Spleen (tissue), 11 donors: ENCODE results near the gene DNAI2. TPM values are rescaled to one million over a fixed set of nuclear protein-coding genes. Genes with fewer than 3 reads are reported as not detected.

Source experiments
- DNase-seq: peaks from one replicate; pipeline ENCODE4 v3.0.0-alpha.2; 2020
- H3K27ac ChIP-seq, 8 donors: fragments of 200-600 bp; sonication (generic) in 7 of 8; 1 replicate in 4 of 8; 2 replicates in 4 of 8; pipeline versions ENCODE4 v1.5.0 to v1.8.0; 2016 to 2021; ENCODE audit warnings: inconsistent platforms in 4 of 8, mild to moderate bottlenecking in 4 of 8, moderate library complexity in 1 of 8
- H3K27me3 ChIP-seq, 7 donors: fragments of 200-600 bp; sonication (generic) in 6 of 7; replicated peaks in 1 of 7; 1 replicate in 4 of 7; 2 replicates in 3 of 7; pipeline versions ENCODE4 v1.5.0 to v1.8.0; 2016 to 2021; ENCODE audit warnings: inconsistent platforms in 3 of 7, mild to moderate bottlenecking in 1 of 7
- H3K36me3 ChIP-seq, 6 donors: fragments of 200-600 bp; sonication (generic) in 5 of 6; 1 replicate in 4 of 6; 2 replicates in 2 of 6; pipeline versions ENCODE4 v1.5.0 to v1.8.0; 2016 to 2021; ENCODE audit warnings: inconsistent platforms in 2 of 6
- H3K4me1 ChIP-seq, 6 donors: fragments of 200-600 bp; sonication (generic) in 5 of 6; 1 replicate in 3 of 6; 2 replicates in 3 of 6; pipeline versions ENCODE4 v1.5.0 to v1.8.0; 2016 to 2021; ENCODE audit warnings: inconsistent platforms in 3 of 6
- H3K4me3 ChIP-seq, 8 donors: fragments of 200-600 bp; sonication (generic) in 7 of 8; 1 replicate in 4 of 8; 2 replicates in 4 of 8; pipeline versions ENCODE4 v1.5.0 to v1.8.0; 2016 to 2021; ENCODE audit warnings: inconsistent platforms in 4 of 8, mild to moderate bottlenecking in 4 of 8, moderate library complexity in 2 of 8
- H3K9me3 ChIP-seq, 8 donors: fragments of 200-600 bp; sonication (generic) in 7 of 8; 1 replicate in 4 of 8; 2 replicates in 4 of 8; pipeline versions ENCODE4 v1.5.0 to v1.8.0; 2016 to 2021; ENCODE audit warnings: inconsistent platforms in 4 of 8
- CTCF ChIP-seq, 11 experiments: fragments of 200-600 bp in 7 of 11; fragments of 450-650 bp in 4 of 11; sonication (generic) in 4 of 11; IDR thresholded peaks in 8 of 11; conservative IDR thresholded peaks in 3 of 11; 1 replicate in 7 of 11; 2 replicates in 4 of 11; pipeline versions ENCODE4 v1.4.0 to v1.8.0; 2016 to 2021; ENCODE audit warnings: antibody characterized with exemption in 11 of 11, inconsistent platforms in 4 of 11, mild to moderate bottlenecking in 1 of 11
- POLR2A ChIP-seq, 3 donors: fragments of 450-650 bp; IDR thresholded peaks; one replicate each; pipeline ENCODE4 v1.5.1; 2017; ENCODE audit warnings: antibody characterized with exemption in 3 of 3, mild to moderate bottlenecking in 1 of 3
- POLR2AphosphoS5 ChIP-seq, 3 donors: sonication (generic); formaldehyde crosslinking; IDR thresholded peaks; one replicate each; pipeline ENCODE4 v1.5.1; 2017; ENCODE audit warnings: antibody characterized with exemption in 3 of 3
- WGBS, 5 donors: extraction: QIAGEN DNeasy Blood & Tissue Kit in 3 of 5; methylation state at CpG; one replicate each; pipeline versions ENCODE4 v1.1.5 to v1.1.7; 2013 to 2018; 5-methylcytosine and 5-hydroxymethylcytosine counted together
- intact Hi-C: fragments of 100-400 bp; cut with DNase I; formaldehyde crosslinking; loops from one replicate; pipeline ENCODE4 v1.15.0; 2023; ENCODE audit warnings: low total_unique reads
- polyA plus RNA-seq, 3 donors: library from polyadenylated mRNA; stranded (reverse); fragments of 200-250 nt; gene quantifications; one replicate each; pipeline ENCODE4 v1.2.1, GENCODE V29; 2013
- total RNA-seq, 7 donors: library from RNA; depleted of rRNA in 3 of 7; stranded (reverse); fragments of >200 nt in 3 of 7; fragmentation: NEBNext Ultra II Directional in 4 of 7; extraction: Animal tissue kit (Norgen Biotek cat#: 25700) in 4 of 7; gene quantifications; one replicate each; pipeline versions ENCODE4 v1.1.0 to v1.2.1, GENCODE V29; 2016 to 2021
- donor health status: healthy with polysubstance abuse.
- donor health status: DM: no; HTN: no; CAD: no; lungs with moderate emphysema.
- donor health status: DM: no; HTN: no; CAD: no.
- donor health status: Bipolar disorder and iron deficiency.
- donor health status: healthy.
- donor health status: DM: no; HTN: no; CAD: no.
- donor health status: DM: yes; HTN: yes; CAD: no.

DNAI2 gene
- total and polyA plus RNA-seq, 10 donors = 0.23 to 0.72 (median 0.35) TPM; not detected in 5

- WGBS, 5 donors = 81 to 88% (median 84%) methylated on average over 6 to 19 of the region's 19 CpGs
- intact Hi-C loops = no loop called here
- peaks cover 0 to 69% (median 25%) of the 10 kb centered on the region in 7 donors for H3K27me3 ChIP-seq
Observed at GRCh38 chr17:74349120-74349519, 75.1 kb downstream of the DNAI2 start.

GRCh38 chr17:74350486-74350885 lies 76.5 kb downstream of the DNAI2 start:
- 81 to 89% (median 85%) methylated on average over 12 to 20 of the region's 20 CpGs for WGBS, 5 donors
- peaks cover 0 to 73% (median 36%) of the 10 kb centered on the region in 7 donors for H3K27me3 ChIP-seq
- H3K9me3 ChIP-seq = no peaks in the 10 kb centered on the region
- peaks cover 0 to 13% (median 0%) of the 10 kb centered on the region in 6 donors for H3K36me3 ChIP-seq
- intact Hi-C loops = no loop called here
- no peak for TF ChIP-seq CTCF (IDR thresholded peaks at IDR 0.05 in 8 of 11, conservative IDR thresholded peaks at IDR 0.05 in 3 of 11)
- no peak for TF ChIP-seq POLR2A (IDR thresholded peaks at IDR 0.05)
- H3K27ac ChIP-seq = no peak overlapping the region
- DNase-seq = no peak
- peaks cover 0 to 46% (median 23%) of the 10 kb centered on the region in 6 donors for H3K4me1 ChIP-seq
- H3K4me3 ChIP-seq = no peak overlapping the region

More at GRCh38 chr17:74349120-74349519, 75.1 kb downstream of the DNAI2 start:
- Histone ChIP-seq H3K4me1 (peaks cover 0 to 47% (median 20%) of the 10 kb centered on the region in 6 donors), H3K27ac (no peak overlapping the region), H3K9me3 (no peaks in the 10 kb centered on the region), H3K36me3 (peaks cover 0 to 13% (median 0%) of the 10 kb centered on the region in 6 donors), H3K4me3 (no peak overlapping the region)
- DNase-seq = no peak
- no peak for TF ChIP-seq CTCF (IDR thresholded peaks at IDR 0.05 in 8 of 11, conservative IDR thresholded peaks at IDR 0.05 in 3 of 11)
- TF ChIP-seq POLR2A (IDR thresholded peaks at IDR 0.05) = no peak
- no peak for TF ChIP-seq POLR2AphosphoS5 (IDR thresholded peaks at IDR 0.05)

GRCh38 chr17:74351552-74352210 lies 77.6 kb downstream of the DNAI2 start:
- Histone ChIP-seq H3K4me1 (peaks cover 0 to 48% (median 26%) of the 10 kb centered on the region in 6 donors), H3K9me3 (no peaks in the 10 kb centered on the region), H3K36me3 (peaks cover 0 to 13% (median 0%) of the 10 kb centered on the region in 6 donors), H3K27ac (no peak overlapping the region), H3K4me3 (no peak overlapping the region), H3K27me3 (peaks cover 0 to 85% (median 46%) of the 10 kb centered on the region in 7 donors)
- no peak for DNase-seq
- TF ChIP-seq POLR2AphosphoS5 (IDR thresholded peaks at IDR 0.05) = peak in 1 of 3 donors; percentile 23
- TF ChIP-seq POLR2A (IDR thresholded peaks at IDR 0.05) = no peak
- no peak for TF ChIP-seq CTCF (IDR thresholded peaks at IDR 0.05 in 8 of 11, conservative IDR thresholded peaks at IDR 0.05 in 3 of 11)
- intact Hi-C loops = no loop called here
- 22 to 39% (median 26%) methylated on average over 37 to 55 of the region's 55 CpGs for WGBS, 5 donors

DNA sequence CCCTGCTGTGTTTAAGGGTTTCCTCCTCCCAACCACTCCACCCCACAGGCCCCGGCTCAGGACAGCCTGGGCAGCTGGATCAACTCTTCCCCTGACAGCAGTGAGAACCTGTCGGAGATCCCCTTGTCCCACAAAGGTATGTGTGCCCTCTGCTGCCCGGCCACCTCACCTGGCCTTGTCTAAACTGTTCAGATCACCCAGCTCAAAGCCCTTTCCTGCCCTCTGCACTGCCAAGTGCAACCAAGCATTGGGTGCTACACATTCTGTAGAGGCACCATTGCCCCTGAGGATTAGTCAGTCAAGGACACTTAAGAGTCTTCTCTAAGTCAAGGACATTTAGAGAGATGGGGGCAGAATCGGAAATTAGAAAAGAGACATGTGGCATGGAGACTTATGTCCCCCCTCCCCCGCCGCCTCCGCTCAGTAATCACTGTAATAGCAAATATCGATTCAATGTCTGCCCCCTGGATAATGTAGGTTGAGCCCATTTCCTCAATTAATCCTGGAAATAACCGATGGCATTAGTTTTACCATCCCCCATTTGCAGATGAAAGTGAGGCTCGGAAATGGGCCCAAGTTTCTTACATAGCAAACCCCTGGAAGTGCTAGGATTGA lies 79.5 kb downstream of the DNAI2 start:
- no peaks in the 10 kb centered on the region for H3K9me3 ChIP-seq
- no peak for DNase-seq
- H3K4me1 ChIP-seq = peaks cover 6 to 62% (median 38%) of the 10 kb centered on the region in 6 donors
- peaks cover 6 to 91% (median 61%) of the 10 kb centered on the region in 7 donors for H3K27me3 ChIP-seq
- H3K36me3 ChIP-seq = peaks cover 0 to 9% (median 0%) of the 10 kb centered on the region in 6 donors
- no peak for TF ChIP-seq CTCF (IDR thresholded peaks at IDR 0.05 in 8 of 11, conservative IDR thresholded peaks at IDR 0.05 in 3 of 11)
- TF ChIP-seq POLR2AphosphoS5 (IDR thresholded peaks at IDR 0.05) = no peak
- no peak for TF ChIP-seq POLR2A (IDR thresholded peaks at IDR 0.05)
- peak overlapping the region in 5 of 8 donors; percentile 23 to 61 (median 42) for H3K27ac ChIP-seq
- H3K4me3 ChIP-seq = no peak overlapping the region
- WGBS, 5 donors = 66 to 74% (median 69%) methylated on average over 8 to 10 of the region's 10 CpGs
- intact Hi-C loops = no loop called here
